Measurements from ENCODE around the gene MYH14.

The MYH14 gene

DNA sequence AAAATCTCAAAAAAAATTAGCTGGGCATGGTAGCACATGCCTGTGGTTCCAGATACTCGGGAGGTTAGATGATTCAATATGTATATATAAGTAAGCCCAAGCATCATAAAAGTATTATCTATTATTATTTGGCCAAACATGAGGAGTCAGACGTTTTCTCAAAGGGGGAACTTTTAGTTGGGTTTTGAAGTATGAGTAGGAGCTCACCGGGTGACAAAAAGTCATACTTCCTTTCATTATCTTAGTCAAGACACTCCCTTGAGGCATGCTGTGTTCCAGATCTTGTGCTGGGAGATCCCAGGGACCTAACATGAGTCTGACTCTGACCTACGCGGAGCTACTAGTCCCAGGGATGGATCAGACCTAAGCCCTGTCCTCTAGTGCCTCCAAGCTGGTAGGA lies 8.2 kb upstream of the MYH14 start:
- no peak for DNase-seq

- DNase-seq = no peak
Measured at GRCh38 chr19:50196322-50196932, 7.0 kb upstream of the MYH14 start.

DNA sequence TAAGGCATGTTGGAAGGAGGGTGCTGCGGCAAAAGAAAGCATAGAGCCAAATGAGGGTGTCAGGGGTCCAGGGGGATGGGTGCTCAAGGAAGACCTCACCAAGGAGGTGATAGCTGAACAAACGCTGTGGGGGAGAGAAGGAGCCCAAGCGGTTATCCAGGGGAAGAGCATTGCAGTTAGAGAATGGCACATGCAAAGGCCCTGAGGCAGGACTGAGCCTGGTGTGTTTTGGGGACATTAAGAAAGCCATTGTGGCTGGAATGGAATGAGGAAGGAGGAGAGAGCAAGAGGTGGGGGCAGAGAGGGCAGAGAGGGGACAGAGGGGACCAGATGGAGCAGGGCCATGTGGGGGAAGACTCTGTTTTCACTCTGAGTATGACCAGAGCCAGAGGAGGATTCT lies 6.1 kb upstream of the MYH14 start:
- no peak for DNase-seq

DNA sequence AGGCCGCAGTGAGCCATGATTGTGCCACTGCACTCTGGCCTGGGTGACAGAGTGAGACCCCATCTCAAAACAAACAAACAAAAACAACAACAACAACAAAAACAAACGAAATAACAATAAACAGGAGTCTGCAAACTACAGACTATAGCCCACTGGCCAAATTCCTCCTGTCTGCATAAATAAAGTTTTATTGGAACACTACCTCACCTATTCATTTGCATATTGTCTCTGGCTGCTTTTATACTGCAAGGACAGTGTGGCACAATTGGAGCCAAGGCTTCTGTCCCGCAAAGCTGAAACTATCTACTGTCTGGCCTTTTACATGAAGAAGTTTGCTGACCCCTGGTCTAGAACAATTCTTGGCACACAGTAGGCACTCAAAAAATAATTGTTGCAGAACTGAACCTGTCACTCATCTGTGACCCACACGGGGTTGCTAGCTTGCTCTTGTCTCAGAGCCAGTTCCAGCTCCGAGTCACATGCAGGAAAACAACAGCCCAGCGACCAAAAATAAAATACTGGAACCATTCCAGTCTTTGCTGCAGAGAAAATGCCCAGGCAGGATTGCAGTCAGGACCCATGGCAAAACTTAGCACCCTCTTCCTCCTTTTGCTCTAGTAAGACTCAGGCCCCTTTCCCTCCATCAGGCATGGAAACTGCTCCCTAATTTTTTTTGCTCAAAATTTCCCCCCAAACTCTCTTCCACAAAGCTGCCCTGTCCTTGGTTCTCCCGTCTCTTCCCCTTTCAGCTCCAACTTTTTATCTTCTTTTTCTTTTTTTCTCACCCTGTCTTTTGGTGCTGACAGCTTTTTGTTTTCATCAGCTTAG lies 4.8 kb upstream of the MYH14 start:
- peak in 1 of 2 experiments; percentile 22 for DNase-seq

- no peak for DNase-seq
Measured at GRCh38 chr19:50199259-50199555, 4.2 kb upstream of the MYH14 start.

GRCh38 chr19:50202386-50202785 lies 1.0 kb upstream of the MYH14 start:
- DNase-seq = no peak

DNA sequence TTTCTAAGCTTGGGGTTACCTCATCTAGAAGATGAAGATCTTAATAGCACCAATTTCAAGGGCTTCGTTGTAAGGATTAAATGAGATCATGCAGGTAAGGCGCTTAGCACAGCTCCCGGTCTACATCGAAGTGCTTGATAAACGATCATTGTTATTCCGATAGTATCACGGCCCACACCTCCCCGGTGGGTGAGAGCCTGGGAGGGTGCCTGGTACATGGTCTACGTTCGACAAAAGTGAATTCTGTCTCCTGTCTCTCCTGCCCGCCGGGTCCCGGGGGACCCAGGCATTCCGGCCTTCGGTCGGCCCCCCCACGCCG lies 501 bp upstream of the MYH14 start:
- DNase-seq = no peak

GRCh38 chr19:50204081-50204428 lies 633 bp downstream of the MYH14 start:
- DNase-seq = no peak

GRCh38 chr19:50204811-50205675 lies 1.6 kb downstream of the MYH14 start:
- DNase-seq = peak; percentile 74 to 93

DNA sequence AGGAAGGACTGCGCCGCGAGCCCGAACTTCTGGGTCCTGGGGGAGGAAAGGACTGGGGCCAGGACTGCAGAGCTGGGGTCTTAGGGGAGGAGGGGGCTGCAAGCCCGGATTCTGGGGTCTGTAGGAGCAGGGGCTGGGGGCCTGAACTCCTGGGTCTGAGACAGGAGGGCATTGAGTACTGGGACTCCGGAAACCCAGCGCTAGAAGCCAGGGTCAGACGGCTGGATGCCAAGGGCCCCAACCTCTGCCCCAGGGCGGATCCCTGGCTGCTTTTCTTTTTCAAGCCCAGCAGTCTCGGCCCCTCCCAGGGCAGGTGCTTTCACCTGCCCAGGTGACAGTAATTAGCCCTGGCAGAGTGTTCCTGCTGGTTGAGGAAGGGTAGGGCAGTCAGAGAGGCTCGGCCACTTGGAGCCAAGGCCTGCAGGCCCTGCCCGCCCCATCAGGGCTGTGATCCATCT lies 2.3 kb downstream of the MYH14 start:
- peak; percentile 48 to 85 for DNase-seq

- no peak for DNase-seq
Measured at GRCh38 chr19:50206191-50206590, 2.8 kb downstream of the MYH14 start.

GRCh38 chr19:50207730-50208129 lies 4.3 kb downstream of the MYH14 start:
- DNase-seq = no peak

GRCh38 chr19:50209131-50209530 lies 5.7 kb downstream of the MYH14 start:
- DNase-seq = no peak

DNA sequence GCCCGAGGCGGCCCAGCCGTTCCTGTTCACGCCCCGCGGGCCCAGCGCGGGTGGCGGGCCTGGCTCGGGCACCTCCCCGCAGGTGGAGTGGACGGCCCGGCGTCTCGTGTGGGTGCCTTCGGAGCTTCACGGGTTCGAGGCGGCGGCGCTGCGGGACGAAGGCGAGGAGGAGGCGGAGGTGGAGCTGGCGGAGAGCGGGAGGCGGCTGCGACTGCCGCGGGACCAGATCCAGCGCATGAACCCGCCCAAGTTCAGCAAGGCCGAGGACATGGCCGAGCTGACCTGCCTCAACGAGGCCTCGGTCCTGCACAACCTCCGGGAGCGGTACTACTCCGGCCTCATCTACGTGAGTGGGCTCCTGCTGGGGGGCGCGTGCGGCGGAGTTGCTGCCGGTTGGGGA lies 7.0 kb downstream of the MYH14 start:
- DNase-seq = no peak

- no peak for DNase-seq
Measured at GRCh38 chr19:50213925-50214324, 10.5 kb downstream of the MYH14 start.

- peak; percentile 70 to 85 for DNase-seq
Measured at GRCh38 chr19:50214699-50215543, 11.5 kb downstream of the MYH14 start.

DNA sequence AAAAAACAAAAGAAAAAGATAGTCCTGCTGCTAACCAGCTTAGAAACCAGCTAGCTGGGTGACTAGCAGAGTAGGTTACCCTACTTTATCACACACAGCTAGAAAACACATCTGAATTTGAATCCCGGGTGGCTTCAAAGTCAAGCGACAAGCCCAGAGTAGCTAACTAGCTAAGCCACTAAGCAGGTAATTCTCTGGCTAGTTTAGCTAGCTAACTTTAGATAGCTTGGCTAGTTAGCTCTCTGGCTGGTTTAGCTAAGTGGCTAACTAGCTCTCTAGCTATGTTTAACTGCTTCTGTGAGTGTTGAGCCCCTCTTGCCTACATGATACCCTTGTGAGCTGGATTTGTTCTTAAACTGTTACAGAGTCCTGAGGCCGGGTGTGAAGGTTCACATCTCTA lies 12.4 kb downstream of the MYH14 start:
- no peak for DNase-seq

- DNase-seq = no peak
Measured at GRCh38 chr19:50221087-50221486, 17.7 kb downstream of the MYH14 start.

DNA sequence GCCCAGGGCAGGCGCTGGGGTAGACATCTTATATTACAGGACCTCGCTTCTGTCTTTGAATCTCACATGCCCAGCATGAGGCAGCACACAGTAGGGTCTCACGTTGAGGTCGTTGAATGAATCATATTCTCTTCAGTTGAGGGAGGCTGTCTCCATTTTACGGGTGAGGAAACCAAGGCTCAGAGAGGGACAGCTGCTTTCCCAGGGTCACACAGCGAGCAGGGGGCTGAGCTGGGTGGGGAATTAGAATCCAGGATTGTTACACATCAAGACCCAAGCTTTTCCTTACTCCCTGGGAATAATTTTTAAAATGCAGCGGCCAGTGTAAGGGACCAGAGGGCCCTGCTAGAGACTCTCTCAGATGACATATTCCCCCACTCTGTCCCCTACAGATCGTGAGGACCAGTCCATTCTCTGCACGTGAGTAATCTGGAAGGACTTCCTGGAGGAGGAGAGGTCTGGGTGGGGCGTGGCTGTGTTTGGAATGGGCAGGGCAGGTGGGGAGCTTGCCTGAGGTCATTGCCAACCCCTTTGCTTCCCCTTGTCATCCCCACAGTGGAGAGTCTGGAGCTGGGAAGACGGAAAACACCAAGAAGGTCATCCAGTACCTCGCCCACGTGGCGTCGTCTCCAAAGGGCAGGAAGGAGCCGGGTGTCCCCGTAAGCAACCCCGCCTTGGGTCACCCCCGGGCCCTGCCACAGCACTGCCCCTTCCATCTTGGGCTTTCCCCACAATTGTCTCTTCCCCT lies 19.4 kb downstream of the MYH14 start:
- DNase-seq = no peak

DNA sequence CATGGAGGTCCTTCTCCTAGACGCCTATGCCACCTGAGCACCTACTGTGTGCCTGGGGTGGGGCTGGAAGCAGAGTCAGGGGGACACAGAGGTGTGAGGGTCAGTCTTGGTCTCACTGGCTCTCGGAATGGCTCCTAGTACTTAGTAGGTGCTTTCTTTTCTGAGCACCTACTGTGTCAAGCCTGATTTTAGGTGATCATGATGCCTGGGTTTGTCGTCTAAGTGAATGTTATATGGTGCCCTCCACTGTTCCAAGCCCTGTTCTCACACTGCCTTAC lies 20.0 kb downstream of the MYH14 start:
- DNase-seq = no peak

- DNase-seq = no peak
Measured at GRCh38 chr19:50224986-50225747, 21.7 kb downstream of the MYH14 start.

DNA sequence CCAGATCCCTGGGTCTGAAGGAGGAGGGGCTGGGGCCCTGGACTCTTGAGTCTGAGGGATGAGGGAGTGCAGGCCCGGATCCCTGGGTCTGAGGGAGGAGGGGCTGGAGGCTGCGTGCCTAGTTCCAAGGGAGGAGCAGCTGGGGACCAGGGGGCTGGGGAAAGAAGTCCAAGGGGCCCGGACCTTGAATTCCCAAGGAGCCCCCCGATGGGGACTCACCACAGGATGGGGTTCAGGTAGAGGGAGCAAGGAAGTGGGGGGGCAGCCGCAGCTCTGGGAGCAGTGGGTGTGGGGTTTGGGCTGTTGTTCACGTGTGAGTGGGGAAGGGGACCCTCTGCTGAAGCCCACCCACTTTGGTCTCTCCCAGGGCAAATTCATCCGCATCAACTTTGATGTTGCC lies 23.1 kb downstream of the MYH14 start:
- no peak for DNase-seq

Data from NCI-H526 (cell line).